SK-N-MC (cell line): ENCODE data around the gene TMEM213.
"Not testable (repeated sequence)": the region's sequence is repeated elsewhere in the genome, so short reads cannot be mapped to it uniquely, and the experiment has no call there.

ENCODE experiments used
- DNase-seq: peaks from one replicate; pipeline ENCODE4 v3.0.0-alpha.2; 2011; ENCODE audit warnings: low read depth, low spot score
- H3K27ac ChIP-seq: fragments of 200-600 bp; sonication (generic); 2 replicates; pipeline ENCODE4 v1.5.1; 2016; ENCODE audit warnings: mixed run types
- H3K36me3 ChIP-seq: fragments of 200-600 bp; sonication (generic); 2 replicates; pipeline ENCODE4 v1.6.1; 2017; ENCODE audit warnings: antibody characterized with exemption, low read length, mixed read lengths; ENCODE audit not compliant: insufficient read depth
- H3K4me3 ChIP-seq: fragments of 200-600 bp; sonication (generic); 2 replicates; pipeline ENCODE4 v1.5.1; 2016
- H3K9ac ChIP-seq: fragments of 200-600 bp; sonication (generic); 2 replicates; pipeline ENCODE4 v1.8.0; 2017; ENCODE audit warnings: mixed run types, mixed read lengths; ENCODE audit not compliant: insufficient read length
- H3K9me3 ChIP-seq: fragments of 200-600 bp; sonication (generic); 2 replicates; pipeline ENCODE4 v1.6.1; 2017; ENCODE audit warnings: low read depth, mild to moderate bottlenecking, antibody characterized with exemption, low read length, moderate library complexity, mixed read lengths
- EZH2 ChIP-seq: fragments of 200-600 bp; sonication (generic); IDR thresholded peaks from one replicate; pipeline ENCODE4 v1.6.1; 2017; ENCODE audit warnings: antibody characterized with exemption
- FOXP2 ChIP-seq: optimal IDR thresholded peaks from 2 replicates; pipeline ENCODE3; 2011; ENCODE audit warnings: mild to moderate bottlenecking, moderate library complexity; ENCODE audit not compliant: insufficient read depth; ENCODE audit errors: extremely low read length, control extremely low read depth
- POLR2AphosphoS5 ChIP-seq: IDR thresholded peaks from 2 replicates; pipeline ENCODE4 v1.6.1; 2012; ENCODE audit warnings: mild to moderate bottlenecking, low read depth, low read length, borderline replicate concordance

Gene TMEM213

DNA sequence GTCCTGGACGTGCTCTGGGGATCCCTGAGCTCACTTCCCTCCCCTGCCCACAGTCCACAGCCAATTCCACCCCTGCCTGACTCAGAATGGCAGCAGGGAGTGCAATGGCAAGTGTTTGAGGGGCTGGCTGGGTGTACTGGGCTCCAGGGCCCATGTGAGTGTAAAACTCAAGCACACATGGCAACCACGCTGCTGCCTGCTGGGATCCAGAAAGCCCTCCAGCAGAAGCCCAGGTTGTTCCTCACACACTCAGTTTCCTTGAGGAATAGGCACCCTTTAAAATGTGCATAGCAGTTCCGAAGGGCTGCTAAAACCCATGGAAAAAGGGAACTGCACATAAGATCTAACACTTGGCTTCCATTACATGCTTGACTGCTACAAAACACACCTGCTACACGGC is 11.6 kb downstream of the TMEM213 start:
- TF ChIP-seq POLR2AphosphoS5 (no peak), EZH2 (no peak), FOXP2 (no peak)
- H3K9me3 ChIP-seq: no peaks in the 10 kb centered on the region

DNA sequence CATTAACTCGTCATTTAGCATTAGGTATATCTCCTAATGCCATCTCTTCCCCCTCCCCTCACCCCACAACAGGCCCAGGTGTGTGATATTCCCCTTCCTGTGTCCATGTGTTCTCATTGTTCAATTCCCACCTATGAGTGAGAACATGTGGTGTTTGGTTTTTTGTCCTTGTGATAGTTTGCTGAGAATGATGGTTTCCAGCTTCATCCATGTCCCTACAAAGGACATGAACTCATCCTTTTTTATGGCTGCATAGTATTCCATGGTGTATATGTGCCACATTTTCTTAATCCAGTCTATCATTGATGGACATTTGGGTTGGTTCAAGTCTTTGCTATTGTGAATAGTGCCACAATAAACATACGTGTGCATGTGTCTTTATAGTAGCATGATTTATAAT is 13.5 kb downstream of the TMEM213 start:
- H3K36me3 ChIP-seq, H3K9ac ChIP-seq, H3K9me3 ChIP-seq, DNase-seq, H3K27ac ChIP-seq, H3K4me3 ChIP-seq: not testable (repeated sequence)

More for the DNA sequence above, 11.6 kb downstream of the TMEM213 start:
- Histone ChIP-seq H3K36me3 (no peaks in the 10 kb centered on the region), H3K9ac (no peak overlapping the region), H3K27ac (no peak overlapping the region), H3K4me3 (no peak overlapping the region)
- DNase-seq: no peak

DNA sequence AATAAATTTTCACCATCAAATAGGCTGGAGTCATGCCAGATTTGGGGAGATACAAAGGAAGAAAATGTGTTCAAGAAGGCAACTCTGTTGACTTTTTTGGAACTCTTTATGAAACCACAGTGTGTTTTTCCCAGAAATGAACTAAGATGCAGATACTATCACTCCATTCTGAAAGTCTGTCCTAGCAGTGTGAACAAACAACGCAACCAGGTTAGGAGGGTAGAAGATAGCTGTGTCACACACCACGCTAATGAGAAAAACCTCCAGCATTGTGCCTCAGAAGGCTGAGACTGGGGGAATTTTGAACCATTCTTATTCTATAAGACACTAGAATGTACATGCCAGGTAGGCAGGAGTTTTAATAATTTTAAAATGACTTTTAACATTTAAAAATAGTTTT is 16.2 kb downstream of the TMEM213 start:
- no peaks in the 10 kb centered on the region for H3K9me3 ChIP-seq
- no peak for DNase-seq
- no peak overlapping the region for H3K4me3 ChIP-seq
- no peaks in the 10 kb centered on the region for H3K36me3 ChIP-seq
- no peak overlapping the region for H3K9ac ChIP-seq
- no peak overlapping the region for H3K27ac ChIP-seq
- TF ChIP-seq FOXP2 (no peak), EZH2 (no peak), POLR2AphosphoS5 (no peak)

DNA sequence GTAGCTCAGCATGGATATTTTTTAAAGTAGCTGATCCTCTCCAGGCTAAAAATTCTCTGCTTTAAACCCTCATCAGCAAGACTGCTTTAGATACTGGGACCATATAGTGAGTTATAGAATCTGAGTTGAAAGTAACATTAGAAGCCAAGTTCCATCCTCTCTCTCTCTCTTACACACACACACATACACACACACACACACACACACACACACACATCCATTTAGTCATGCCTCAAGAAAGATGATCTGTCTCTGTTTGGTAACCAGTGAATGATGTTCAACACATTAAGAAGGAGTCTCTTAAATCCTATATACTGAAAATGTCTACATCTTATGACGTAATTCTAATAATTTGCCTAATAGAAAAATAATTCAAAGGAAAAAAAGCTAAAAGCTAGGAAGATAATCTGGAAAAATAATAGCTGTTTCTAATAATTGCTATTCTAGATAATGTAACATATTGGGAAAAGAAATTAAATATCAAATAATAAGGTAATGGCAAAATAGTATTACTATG is 17.1 kb downstream of the TMEM213 start:
- H3K27ac ChIP-seq: no peak overlapping the region
- DNase-seq: no peak
- TF ChIP-seq FOXP2: no peak
- no peak for TF ChIP-seq POLR2AphosphoS5
- no peak for TF ChIP-seq EZH2

DNA sequence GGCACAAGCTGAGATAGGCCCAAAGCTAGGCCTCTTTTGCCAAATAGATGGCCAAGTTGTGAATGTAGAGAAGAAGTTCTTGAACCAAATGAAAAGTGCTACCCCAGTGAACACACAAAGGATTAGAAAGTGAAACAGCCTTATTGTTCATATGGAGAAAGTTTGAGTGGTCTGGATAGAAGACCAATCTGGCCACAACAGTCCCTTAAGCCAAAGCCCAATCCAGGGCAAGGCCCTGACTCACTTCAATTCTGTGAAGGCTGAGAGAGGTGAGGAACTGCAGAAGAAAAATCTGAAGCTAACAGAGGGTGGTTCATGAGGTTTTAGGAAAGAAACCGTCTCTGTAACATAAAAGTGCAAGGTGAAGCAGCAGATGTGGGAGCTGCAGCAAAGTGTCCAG is 18.9 kb downstream of the TMEM213 start:
- no peak for TF ChIP-seq POLR2AphosphoS5

More for the DNA sequence above, 17.1 kb downstream of the TMEM213 start:
- Histone ChIP-seq H3K9me3 (no peaks in the 10 kb centered on the region), H3K9ac (no peak overlapping the region), H3K36me3 (no peaks in the 10 kb centered on the region), H3K4me3 (no peak overlapping the region)

DNA sequence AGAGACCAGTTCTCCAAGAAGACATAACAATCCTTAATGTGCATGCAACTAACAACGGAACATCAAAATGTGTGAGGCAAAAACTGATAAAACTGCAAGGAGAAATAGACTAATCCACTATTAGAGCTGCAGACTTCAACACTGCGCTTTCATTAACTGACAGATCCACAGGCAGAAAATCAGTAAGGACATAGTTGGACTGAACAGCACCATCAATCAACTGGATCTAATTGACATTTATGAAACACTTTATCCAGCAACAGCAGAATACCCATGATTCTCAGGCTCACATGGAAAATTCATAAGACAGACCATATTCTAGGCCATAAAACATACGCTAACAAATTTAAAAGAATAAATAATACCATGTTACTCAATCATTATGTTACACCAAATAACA is 21.8 kb downstream of the TMEM213 start:
- no peak overlapping the region for H3K27ac ChIP-seq
- TF ChIP-seq EZH2 (no peak), POLR2AphosphoS5 (no peak), FOXP2 (no peak)
- no peaks in the 10 kb centered on the region for H3K36me3 ChIP-seq
- DNase-seq: no peak
- H3K9ac ChIP-seq: no peak overlapping the region
- no peak overlapping the region for H3K4me3 ChIP-seq
- H3K9me3 ChIP-seq: no peaks in the 10 kb centered on the region

More for the DNA sequence above, 18.9 kb downstream of the TMEM213 start:
- Histone ChIP-seq H3K36me3 (no peaks in the 10 kb centered on the region), H3K27ac (no peak overlapping the region), H3K9me3 (no peaks in the 10 kb centered on the region), H3K9ac (no peak overlapping the region), H3K4me3 (no peak overlapping the region)
- no peak for DNase-seq

DNA sequence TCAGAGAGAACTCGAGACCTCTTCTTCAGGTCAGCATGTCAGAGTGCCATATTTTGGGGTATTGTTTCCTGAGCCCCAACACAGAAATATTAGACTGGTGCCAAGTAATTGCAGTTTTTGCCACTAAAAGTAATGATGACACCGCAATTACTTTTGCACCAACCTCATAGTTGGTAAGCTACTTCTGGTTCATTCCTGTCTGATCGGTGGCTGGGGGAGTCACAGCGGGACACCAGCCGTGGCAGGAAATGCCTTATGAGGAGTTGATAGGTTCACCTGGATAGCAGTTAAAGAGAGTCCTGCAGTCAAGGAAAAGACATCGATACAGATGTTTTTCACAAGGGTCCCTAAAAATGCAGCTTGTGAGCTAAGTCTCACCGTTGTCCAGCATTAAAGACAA is 24.1 kb downstream of the TMEM213 start:
- no peak overlapping the region for H3K4me3 ChIP-seq
- no peaks in the 10 kb centered on the region for H3K36me3 ChIP-seq
- no peak for DNase-seq
- H3K27ac ChIP-seq: no peak overlapping the region
- TF ChIP-seq EZH2 (no peak), FOXP2 (no peak), POLR2AphosphoS5 (no peak)
- H3K9ac ChIP-seq: no peak overlapping the region
- no peaks in the 10 kb centered on the region for H3K9me3 ChIP-seq

DNA sequence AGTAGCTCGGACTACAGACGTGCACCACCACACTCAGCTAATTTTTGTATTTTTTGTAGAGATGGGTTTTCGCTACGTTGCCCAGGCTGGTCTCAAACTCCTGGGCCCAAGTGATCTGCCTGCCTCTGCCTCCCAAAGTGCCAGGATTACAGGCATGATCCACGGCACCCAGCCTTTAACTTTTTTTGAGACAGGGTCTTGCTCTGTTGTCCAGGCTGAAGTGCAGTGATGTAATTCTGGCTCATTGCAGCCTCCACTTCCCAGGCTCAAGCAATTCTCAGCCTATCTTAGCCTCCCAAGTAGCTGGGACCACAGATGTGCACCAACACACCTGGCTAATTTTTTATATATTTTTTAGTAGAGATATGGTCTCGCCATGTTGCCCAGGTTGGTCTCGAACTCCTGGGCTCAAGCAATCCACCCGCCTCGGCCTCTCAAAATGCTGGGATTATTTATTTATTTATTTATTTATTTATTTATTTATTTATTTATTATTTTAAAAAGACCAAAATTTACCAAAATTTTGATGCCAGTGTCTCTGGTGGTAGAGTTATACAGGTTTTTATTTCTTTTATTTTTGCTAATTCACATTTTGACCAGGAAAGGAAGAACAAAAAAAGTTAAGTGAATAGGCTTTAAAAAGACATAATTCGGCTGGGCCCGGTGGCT is 25.2 kb downstream of the TMEM213 start:
- Histone ChIP-seq H3K36me3 (no peaks in the 10 kb centered on the region), H3K27ac (no peak overlapping the region), H3K9me3 (no peaks in the 10 kb centered on the region), H3K4me3 (no peak overlapping the region), H3K9ac (no peak overlapping the region)
- no peak for DNase-seq
- TF ChIP-seq FOXP2 (no peak), POLR2AphosphoS5 (no peak), EZH2 (no peak)

DNA sequence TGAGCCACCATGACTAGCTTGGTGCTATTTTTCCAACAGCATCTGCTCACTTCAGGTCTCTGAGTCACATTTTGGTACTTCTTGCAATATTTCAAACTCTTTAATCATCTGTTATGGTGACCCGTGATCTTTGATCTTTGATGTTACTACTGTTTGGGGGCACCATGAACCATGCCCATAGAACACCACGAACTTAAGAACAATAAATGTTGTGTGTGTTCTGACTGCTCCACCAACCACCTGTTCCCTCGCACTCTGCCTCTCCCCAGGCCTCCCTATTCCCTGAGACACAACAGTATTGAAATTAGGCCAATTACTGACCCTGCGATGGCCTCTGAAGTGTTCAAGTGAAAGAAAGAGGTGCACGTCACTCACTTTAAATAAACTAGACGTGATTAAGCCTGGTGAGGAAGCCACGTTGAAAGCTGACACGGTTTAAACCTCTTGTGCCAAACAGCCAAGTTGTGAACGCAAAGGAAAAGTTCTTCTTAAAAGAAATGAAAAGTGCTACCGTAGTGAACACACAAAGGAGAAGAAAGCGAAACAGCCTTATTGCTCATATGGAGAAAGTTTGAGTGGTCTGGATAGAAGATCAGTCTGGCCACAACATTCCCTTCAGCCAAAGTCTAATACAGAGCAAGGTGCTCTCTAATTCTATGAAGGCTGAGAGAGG is 27.4 kb downstream of the TMEM213 start:
- Histone ChIP-seq H3K27ac (no peak overlapping the region), H3K9ac (no peak overlapping the region), H3K4me3 (no peak overlapping the region), H3K36me3 (no peaks in the 10 kb centered on the region), H3K9me3 (no peaks in the 10 kb centered on the region)
- no peak for DNase-seq
- no peak for TF ChIP-seq POLR2AphosphoS5
- no peak for TF ChIP-seq FOXP2
- TF ChIP-seq EZH2: no peak
